Keratinocyte (primary cell): ENCODE measurements around the gene MAPT.

Experiments used
- EZH2 ChIP-seq: IDR thresholded peaks from one replicate; pipeline ENCODE4 v1.6.1; 2012; ENCODE audit warnings: inconsistent platforms, mild to moderate bottlenecking, low read length, moderate library complexity
- TF ChIP-seq, protein P1 (sequence below), 3 experiments: IDR thresholded peaks in 1 of 3; conservative IDR thresholded peaks in 1 of 3; optimal IDR thresholded peaks in 1 of 3; 2 replicates in 2 of 3; 3 replicates in 1 of 3; pipeline versions ENCODE3 to v1.5.1; 2011; ENCODE audit warnings: low read length in 3 of 3, mild to moderate bottlenecking in 3 of 3, moderate library complexity in 2 of 3, control low read depth in 1 of 3, inconsistent platforms in 1 of 3; ENCODE audit not compliant: insufficient read depth in 2 of 3; ENCODE audit errors: extremely low read depth in 1 of 3

DNA sequence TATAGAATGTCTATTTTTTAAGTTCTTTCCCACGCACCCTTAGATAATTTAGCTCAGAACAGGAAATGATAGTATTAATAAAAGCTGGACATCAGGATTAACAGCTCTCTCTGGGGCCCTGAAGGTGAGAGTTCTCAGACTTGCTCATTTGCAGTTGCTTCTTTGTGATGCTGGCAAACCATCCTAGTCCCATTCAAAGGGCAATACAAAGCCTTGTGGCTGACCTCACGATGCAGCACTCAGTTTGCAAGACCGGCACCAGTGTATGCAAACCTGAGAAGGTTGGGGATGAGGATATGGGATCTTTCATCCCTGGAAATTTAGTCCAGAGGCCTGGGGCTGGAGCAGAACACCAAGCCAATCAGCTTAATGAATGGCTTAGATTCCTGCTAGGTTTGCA, 134.0 kb downstream of the MAPT start:
- TF ChIP-seq, protein P1, sequence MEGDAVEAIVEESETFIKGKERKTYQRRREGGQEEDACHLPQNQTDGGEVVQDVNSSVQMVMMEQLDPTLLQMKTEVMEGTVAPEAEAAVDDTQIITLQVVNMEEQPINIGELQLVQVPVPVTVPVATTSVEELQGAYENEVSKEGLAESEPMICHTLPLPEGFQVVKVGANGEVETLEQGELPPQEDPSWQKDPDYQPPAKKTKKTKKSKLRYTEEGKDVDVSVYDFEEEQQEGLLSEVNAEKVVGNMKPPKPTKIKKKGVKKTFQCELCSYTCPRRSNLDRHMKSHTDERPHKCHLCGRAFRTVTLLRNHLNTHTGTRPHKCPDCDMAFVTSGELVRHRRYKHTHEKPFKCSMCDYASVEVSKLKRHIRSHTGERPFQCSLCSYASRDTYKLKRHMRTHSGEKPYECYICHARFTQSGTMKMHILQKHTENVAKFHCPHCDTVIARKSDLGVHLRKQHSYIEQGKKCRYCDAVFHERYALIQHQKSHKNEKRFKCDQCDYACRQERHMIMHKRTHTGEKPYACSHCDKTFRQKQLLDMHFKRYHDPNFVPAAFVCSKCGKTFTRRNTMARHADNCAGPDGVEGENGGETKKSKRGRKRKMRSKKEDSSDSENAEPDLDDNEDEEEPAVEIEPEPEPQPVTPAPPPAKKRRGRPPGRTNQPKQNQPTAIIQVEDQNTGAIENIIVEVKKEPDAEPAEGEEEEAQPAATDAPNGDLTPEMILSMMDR (optimal IDR thresholded peaks at IDR 0.05 in 1 of 3, IDR thresholded peaks at IDR 0.05 in 1 of 3, conservative IDR thresholded peaks at IDR 0.05 in 1 of 3; ENCODE audit: extremely low read depth in 1 of 3, insufficient read depth in 2 of 3, low read length in 3 of 3) = no peak
- TF ChIP-seq EZH2 = no peak
